Prostate gland (tissue), 2 donors: Measurements from ENCODE around the gene KCNK2. TPM values are rescaled to one million over a fixed set of nuclear protein-coding genes. Genes with fewer than 3 reads are reported as not detected.
A peak's percentile ranks its signal among the peaks of the same experiment; 100 is the strongest.

Source experiments
- DNase-seq: peaks from one replicate; pipeline ENCODE4 v3.0.0-alpha.2; 2019; ENCODE audit warnings: low spot score
- H3K27ac ChIP-seq, 2 donors: fragments of 200-600 bp; sonication (generic); 2 replicates each; pipeline ENCODE4 v1.5.1; 2017 to 2019
- H3K27me3 ChIP-seq: fragments of 200-600 bp; sonication (generic); replicated peaks from 2 replicates; pipeline ENCODE4 v1.5.1; 2019; ENCODE audit not compliant: insufficient read depth
- H3K36me3 ChIP-seq, 2 donors: fragments of 200-600 bp; sonication (generic); 1 replicate in 1 of 2; 2 replicates in 1 of 2; pipeline versions ENCODE4 v1.5.1 to v1.8.1; 2017 to 2019
- H3K4me1 ChIP-seq: fragments of 200-600 bp; sonication (generic); replicated peaks from 2 replicates; pipeline ENCODE4 v1.5.1; 2019
- H3K4me3 ChIP-seq, 2 donors: fragments of 200-600 bp; sonication (generic); 2 replicates each; pipeline ENCODE4 v1.5.1; 2017 to 2019
- H3K9me3 ChIP-seq: fragments of 200-600 bp; sonication (generic); 2 replicates; pipeline ENCODE4 v1.5.1; 2017
- POLR2A ChIP-seq: fragments of 450-650 bp; IDR thresholded peaks from one replicate; pipeline ENCODE4 v1.6.1; 2016; ENCODE audit warnings: antibody characterized with exemption, mild to moderate bottlenecking
- POLR2AphosphoS5 ChIP-seq: sonication (generic); formaldehyde crosslinking; IDR thresholded peaks from one replicate; pipeline ENCODE4 v1.6.1; 2017; ENCODE audit warnings: antibody characterized with exemption
- whole genome bisulfite sequencing: methylation state at CpG from one replicate; pipeline ENCODE4 v1.1.5; 2018; 5-methylcytosine and 5-hydroxymethylcytosine counted together
- intact Hi-C: fragments of 100-400 bp; cut with DNase I; formaldehyde crosslinking; loops from one replicate; pipeline ENCODE4 v1.14.2; 2022
- total RNA-seq, 2 donors: library from RNA; depleted of rRNA; stranded (reverse); fragments of >200 nt; gene quantifications; one replicate each; pipeline ENCODE4 v1.1.0, GENCODE V29; 2016
- TF ChIP-seq, protein P1 (sequence below), 4 experiments: fragments of 200-600 bp in 2 of 4; fragments of 450-650 bp in 2 of 4; sonication (generic) in 2 of 4; IDR thresholded peaks; 1 replicate in 3 of 4; 2 replicates in 1 of 4; pipeline ENCODE4 v1.5.1; 2016 to 2019; ENCODE audit warnings: antibody characterized with exemption in 4 of 4, mild to moderate bottlenecking in 2 of 4, moderate library complexity in 2 of 4

Gene KCNK2
- total RNA-seq, 2 donors from 2014 or later, result 0.09 to 4.3 TPM

GRCh38 chr1:215141460-215141859, 58.9 kb downstream of the KCNK2 start:
- Histone ChIP-seq H3K27ac (no peak overlapping the region), H3K9me3 (no peaks in the 10 kb centered on the region), H3K4me1 (no peaks in the 10 kb centered on the region), H3K27me3 (no peaks in the 10 kb centered on the region), H3K4me3 (no peak overlapping the region), H3K36me3 (no peaks in the 10 kb centered on the region)
- no peak for DNase-seq
- intact Hi-C loops, result no loop called here
- WGBS, result 97% methylated on average over 3 of the region's 3 CpGs
- TF ChIP-seq, protein P1, sequence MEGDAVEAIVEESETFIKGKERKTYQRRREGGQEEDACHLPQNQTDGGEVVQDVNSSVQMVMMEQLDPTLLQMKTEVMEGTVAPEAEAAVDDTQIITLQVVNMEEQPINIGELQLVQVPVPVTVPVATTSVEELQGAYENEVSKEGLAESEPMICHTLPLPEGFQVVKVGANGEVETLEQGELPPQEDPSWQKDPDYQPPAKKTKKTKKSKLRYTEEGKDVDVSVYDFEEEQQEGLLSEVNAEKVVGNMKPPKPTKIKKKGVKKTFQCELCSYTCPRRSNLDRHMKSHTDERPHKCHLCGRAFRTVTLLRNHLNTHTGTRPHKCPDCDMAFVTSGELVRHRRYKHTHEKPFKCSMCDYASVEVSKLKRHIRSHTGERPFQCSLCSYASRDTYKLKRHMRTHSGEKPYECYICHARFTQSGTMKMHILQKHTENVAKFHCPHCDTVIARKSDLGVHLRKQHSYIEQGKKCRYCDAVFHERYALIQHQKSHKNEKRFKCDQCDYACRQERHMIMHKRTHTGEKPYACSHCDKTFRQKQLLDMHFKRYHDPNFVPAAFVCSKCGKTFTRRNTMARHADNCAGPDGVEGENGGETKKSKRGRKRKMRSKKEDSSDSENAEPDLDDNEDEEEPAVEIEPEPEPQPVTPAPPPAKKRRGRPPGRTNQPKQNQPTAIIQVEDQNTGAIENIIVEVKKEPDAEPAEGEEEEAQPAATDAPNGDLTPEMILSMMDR (IDR thresholded peaks at IDR 0.05), result no peak
- no peak for TF ChIP-seq POLR2A

GRCh38 chr1:215143497-215143896, 61.0 kb downstream of the KCNK2 start:
- Histone ChIP-seq H3K9me3 (no peaks in the 10 kb centered on the region), H3K4me3 (no peak overlapping the region), H3K27ac (no peak overlapping the region), H3K27me3 (no peaks in the 10 kb centered on the region), H3K4me1 (no peaks in the 10 kb centered on the region), H3K36me3 (no peaks in the 10 kb centered on the region)
- intact Hi-C loops, result no loop called here
- DNase-seq, result no peak
- WGBS, result 96% methylated on average over 2 of the region's 2 CpGs
- TF ChIP-seq, protein P1 (IDR thresholded peaks at IDR 0.05), result no peak
- TF ChIP-seq POLR2AphosphoS5 (no peak), POLR2A (no peak)

- no peak for DNase-seq
- no peaks in the 10 kb centered on the region for H3K4me1 ChIP-seq
- no peak overlapping the region for H3K4me3 ChIP-seq
- no peaks in the 10 kb centered on the region for H3K27me3 ChIP-seq
- H3K36me3 ChIP-seq, result no peaks in the 10 kb centered on the region
- H3K9me3 ChIP-seq, result no peaks in the 10 kb centered on the region
- peak; percentile 7 for TF ChIP-seq POLR2AphosphoS5
- TF ChIP-seq, protein P1 (IDR thresholded peaks at IDR 0.05), result peak in 1 of 4 experiments; percentile 31
- no peak for TF ChIP-seq POLR2A
- intact Hi-C loops, result loop anchor here (5.0 kb wide), 1 partner anchor 484 kb away; no protein-coding TSS in a partner anchor
- WGBS, result 31% methylated on average over 8 of the region's 8 CpGs
- no peak overlapping the region for H3K27ac ChIP-seq
Measured at GRCh38 chr1:215146240-215146975, 63.9 kb downstream of the KCNK2 start.

DNA sequence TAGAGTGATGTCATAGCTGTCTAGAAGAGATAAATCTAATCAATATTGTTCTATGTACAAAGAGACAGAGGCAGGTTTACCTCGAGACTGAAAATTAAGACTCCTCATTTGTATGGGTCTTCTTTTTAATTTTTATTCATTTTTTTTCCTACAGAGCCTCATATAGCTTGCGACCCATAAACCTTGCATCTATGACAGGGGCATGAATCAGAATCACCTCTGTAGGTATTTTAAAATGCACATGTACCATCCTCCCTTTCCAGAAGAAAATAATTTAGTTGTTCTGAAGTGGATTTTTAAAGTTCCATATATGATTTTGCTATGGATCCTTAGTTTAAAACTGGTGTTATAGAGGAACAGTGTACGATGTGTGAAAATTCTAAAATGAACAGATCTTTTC, 64.5 kb downstream of the KCNK2 start:
- 90% methylated on average over 3 of the region's 3 CpGs for WGBS
- Histone ChIP-seq H3K27me3 (no peaks in the 10 kb centered on the region), H3K4me3 (no peak overlapping the region), H3K27ac (no peak overlapping the region), H3K36me3 (no peaks in the 10 kb centered on the region), H3K4me1 (no peaks in the 10 kb centered on the region), H3K9me3 (no peaks in the 10 kb centered on the region)
- DNase-seq, result no peak
- intact Hi-C loops, result loop anchor here (5.0 kb wide), 1 partner anchor 485 kb away; no protein-coding TSS in a partner anchor
- TF ChIP-seq, protein P1 (IDR thresholded peaks at IDR 0.05), result no peak
- TF ChIP-seq POLR2AphosphoS5, result no peak
- TF ChIP-seq POLR2A, result no peak
